Measurements from ENCODE around the gene GPATCH2L.

Gene GPATCH2L

DNA sequence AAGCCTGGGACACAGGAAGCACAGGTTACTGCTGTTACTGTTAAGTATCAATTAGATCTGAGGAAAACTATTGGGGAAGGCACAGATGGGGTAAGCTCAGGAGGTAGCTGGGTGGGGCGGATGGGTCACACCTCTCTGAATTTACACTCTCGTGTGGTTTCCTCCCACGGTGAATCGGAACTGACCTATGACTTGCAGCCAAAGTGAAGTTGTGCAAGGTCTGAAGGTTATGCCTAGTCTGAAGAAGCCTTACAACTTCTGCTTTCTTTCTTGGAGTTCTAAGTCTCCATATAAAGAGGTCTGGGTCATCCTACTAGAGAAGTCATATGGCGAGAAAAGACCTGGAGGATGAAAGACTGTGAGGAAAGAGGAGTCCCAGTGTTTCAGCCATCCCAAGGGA, 25.6 kb upstream of the GPATCH2L start:
- no peak overlapping the region for H3K4me3 ChIP-seq (replicated peaks; ENCODE audit: low read depth, low read length)
- TF ChIP-seq, protein P1, sequence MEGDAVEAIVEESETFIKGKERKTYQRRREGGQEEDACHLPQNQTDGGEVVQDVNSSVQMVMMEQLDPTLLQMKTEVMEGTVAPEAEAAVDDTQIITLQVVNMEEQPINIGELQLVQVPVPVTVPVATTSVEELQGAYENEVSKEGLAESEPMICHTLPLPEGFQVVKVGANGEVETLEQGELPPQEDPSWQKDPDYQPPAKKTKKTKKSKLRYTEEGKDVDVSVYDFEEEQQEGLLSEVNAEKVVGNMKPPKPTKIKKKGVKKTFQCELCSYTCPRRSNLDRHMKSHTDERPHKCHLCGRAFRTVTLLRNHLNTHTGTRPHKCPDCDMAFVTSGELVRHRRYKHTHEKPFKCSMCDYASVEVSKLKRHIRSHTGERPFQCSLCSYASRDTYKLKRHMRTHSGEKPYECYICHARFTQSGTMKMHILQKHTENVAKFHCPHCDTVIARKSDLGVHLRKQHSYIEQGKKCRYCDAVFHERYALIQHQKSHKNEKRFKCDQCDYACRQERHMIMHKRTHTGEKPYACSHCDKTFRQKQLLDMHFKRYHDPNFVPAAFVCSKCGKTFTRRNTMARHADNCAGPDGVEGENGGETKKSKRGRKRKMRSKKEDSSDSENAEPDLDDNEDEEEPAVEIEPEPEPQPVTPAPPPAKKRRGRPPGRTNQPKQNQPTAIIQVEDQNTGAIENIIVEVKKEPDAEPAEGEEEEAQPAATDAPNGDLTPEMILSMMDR (IDR thresholded peaks at IDR 0.05; ENCODE audit: low read depth, low read length, missing control alignments) = no peak
- DNase-seq (ENCODE audit: extremely low read depth, low read depth) = no peak

- DNase-seq (ENCODE audit: extremely low read depth, low read depth) = no peak
- TF ChIP-seq, protein P1 (IDR thresholded peaks at IDR 0.05; ENCODE audit: low read depth, low read length, missing control alignments) = no peak
- no peak overlapping the region for H3K4me3 ChIP-seq (replicated peaks; ENCODE audit: low read depth, low read length)
These were observed 21.7 kb upstream of the GPATCH2L start for GRCh38 chr14:76129851-76130576.

DNA sequence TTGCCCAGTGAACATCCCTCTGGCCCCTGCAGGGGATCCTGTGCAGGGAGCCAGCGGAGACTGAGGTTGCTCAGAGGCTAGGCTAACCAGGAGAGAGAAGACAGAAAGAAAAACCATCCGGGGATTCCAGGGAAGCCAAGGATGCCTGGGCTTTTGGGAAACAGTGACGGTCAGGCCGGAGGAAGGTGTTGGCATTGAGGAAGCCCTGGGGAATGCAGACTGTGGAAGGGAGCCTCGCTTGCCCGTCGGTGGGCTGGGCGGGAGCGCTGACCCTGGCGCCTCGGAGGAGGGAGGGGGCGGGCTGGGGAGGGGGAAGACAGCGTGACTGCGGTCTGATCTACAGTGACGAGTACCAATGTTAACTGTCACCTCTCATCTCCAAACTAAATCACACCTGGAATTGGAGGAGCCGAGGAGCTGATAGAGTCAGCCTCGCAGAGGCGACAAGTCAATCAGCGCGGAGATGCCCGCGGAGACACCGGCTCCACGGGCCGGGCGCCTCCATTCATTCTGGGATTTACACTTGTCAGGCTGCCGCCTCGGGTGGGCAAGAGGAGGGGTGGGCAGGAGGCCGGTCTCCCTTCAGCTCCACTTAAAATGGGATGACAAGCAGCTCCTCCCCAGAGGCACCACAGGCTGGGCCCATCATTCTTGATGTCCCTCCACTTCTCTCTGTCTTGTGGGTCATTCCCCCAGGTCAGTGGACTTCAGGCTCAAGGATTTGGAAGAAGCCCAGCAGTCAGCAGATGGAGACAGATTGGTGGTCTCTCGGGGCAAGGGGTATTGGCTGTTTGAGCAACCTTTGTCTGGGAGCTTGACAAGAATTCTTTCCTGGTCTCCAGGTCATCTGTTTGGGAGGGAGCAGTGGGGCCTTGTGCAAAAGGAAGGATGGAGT, 20.4 kb upstream of the GPATCH2L start:
- TF ChIP-seq, protein P1 (IDR thresholded peaks at IDR 0.05; ENCODE audit: low read depth, low read length, missing control alignments) = no peak
- H3K4me3 ChIP-seq (replicated peaks; ENCODE audit: low read depth, low read length) = no peak overlapping the region
- DNase-seq (ENCODE audit: extremely low read depth, low read depth) = no peak

DNA sequence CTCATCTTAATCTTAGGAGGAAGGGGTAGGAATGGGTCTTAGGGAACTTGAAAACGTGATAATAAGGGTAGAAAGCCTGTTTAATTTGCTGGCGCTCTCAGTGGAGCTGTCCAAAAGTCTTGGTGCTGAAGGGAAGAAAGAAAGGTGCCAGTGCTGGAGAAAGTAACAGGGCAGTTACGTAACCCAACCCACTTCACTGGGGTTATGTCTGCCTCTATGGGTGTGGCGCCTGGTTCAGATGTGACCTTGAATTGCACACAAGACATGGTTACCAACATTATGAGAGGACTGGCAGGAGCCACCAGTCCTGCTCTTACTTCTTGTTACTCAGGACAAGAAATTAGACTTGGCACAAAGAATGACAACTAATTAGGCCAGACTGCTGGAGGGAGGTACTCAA, 18.6 kb upstream of the GPATCH2L start:
- TF ChIP-seq, protein P1 (IDR thresholded peaks at IDR 0.05; ENCODE audit: low read depth, low read length, missing control alignments) = no peak
- H3K4me3 ChIP-seq (replicated peaks; ENCODE audit: low read depth, low read length) = no peak overlapping the region
- DNase-seq (ENCODE audit: extremely low read depth, low read depth) = no peak

DNA sequence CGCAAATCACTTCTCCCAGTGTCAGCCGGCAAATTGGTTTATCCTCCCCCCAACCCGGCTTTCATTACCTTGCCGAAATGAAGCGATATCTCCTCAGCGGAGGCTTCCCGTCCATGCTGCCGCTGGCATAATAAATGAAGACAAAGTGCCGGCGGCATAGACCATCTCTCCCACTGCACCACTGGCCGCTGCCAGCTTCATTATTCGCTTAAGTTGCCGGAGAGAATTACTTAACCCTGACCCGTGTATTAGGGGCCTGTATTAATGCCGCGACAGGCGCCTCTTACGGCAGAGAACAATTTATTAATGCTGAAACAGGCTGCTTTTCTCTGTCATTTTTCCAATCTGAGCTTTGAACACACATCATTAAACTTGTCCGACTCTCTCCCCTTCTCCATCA, 17.5 kb upstream of the GPATCH2L start:
- no peak for DNase-seq (ENCODE audit: extremely low read depth, low read depth)
- H3K4me3 ChIP-seq (replicated peaks; ENCODE audit: low read depth, low read length) = no peak overlapping the region
- TF ChIP-seq, protein P1 (IDR thresholded peaks at IDR 0.05; ENCODE audit: low read depth, low read length, missing control alignments) = no peak

- DNase-seq (ENCODE audit: extremely low read depth, low read depth) = no peak
- no peak overlapping the region for H3K4me3 ChIP-seq (replicated peaks; ENCODE audit: low read depth, low read length)
- TF ChIP-seq, protein P1 (IDR thresholded peaks at IDR 0.05; ENCODE audit: low read depth, low read length, missing control alignments) = no peak
These were observed 16.0 kb upstream of the GPATCH2L start for GRCh38 chr14:76135722-76136121.

Measured in HFF-Myc (cell line).